Dedifferentiated amniotic fluid mesenchymal stem cell (primary cell): ENCODE measurements around the gene CLCN5.

Source experiments
- DNase-seq: peaks from one replicate; pipeline ENCODE4 v3.0.0-alpha.2; 2016; ENCODE audit errors: extremely low spot score

Gene CLCN5

DNA sequence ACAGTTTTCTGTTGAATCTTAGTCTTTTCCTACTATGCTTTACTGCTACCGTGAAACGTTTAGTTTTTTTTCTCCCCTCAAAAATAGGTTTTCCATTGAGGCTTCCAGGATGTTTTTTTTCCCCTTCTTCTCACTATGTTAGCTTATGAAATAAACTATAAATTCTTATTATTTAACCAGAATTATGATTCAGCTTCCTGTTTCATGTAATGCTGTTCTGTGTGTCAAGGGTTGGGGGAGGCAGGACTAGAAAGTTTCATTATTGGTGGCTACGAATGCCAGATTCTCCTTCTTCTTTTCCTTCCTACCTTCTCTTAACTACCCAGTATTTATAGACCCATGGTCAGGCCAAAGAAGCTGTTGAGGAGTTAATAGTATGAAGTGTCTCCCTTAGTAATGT, 11.8 kb downstream of the CLCN5 start:
- no peak for DNase-seq

DNA sequence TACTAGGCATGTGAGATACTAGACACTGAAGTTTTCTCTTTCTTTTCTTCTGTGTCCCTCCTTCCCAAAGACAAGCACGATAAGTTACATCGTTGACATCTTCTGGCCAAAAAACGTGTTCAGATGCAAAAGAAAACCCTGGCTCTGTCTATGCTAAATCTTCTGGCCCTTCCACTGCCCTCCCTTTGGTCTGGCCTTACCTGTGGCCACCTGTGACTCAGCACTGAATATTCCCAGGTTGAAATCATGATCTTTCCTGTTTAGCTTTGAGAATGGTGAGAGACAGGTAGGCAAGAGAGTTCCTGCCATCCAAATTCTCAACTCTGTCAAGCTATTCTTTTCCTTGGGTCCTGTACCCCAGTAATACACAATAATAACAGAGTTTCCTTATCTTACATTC, 12.3 kb downstream of the CLCN5 start:
- DNase-seq, result no peak

DNA sequence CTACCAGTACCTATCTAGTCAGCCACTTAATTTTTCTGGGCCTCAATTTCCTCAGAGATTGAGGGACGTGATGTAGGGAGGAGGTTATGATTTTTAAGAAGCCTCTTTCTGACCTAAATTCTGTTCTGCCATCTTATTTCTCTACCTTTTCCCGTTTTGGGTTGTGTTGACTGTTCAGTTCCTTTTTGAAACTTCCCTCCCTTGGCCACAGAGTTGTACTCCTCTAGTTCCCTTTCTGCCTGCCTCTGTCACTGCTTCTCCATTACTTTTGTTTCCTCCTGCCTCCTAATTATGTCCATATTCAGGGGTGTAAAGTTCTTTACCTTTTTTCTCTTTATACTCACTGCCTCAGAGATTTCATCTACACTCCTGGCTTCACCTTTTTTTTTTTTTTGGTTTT, 25.4 kb downstream of the CLCN5 start:
- DNase-seq, result no peak

DNA sequence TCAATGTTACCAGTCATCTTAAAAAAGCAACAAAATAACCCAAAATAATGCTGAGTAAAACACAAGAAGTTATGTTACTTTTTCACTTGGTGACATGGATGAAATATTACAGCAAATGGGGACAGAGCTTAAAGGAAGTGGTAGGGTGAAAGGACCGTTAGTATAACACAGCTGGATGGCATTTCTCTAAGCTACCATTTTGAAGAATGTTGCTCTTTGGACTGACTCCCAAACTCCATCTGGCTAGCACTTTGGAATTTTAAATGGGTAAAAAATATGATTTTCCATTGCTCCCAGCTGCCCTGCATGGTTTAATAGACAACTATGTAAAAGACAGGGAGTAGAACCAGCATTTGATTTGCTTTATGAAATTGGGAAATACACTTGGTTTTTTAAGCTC, 27.6 kb downstream of the CLCN5 start:
- DNase-seq, result no peak

DNA sequence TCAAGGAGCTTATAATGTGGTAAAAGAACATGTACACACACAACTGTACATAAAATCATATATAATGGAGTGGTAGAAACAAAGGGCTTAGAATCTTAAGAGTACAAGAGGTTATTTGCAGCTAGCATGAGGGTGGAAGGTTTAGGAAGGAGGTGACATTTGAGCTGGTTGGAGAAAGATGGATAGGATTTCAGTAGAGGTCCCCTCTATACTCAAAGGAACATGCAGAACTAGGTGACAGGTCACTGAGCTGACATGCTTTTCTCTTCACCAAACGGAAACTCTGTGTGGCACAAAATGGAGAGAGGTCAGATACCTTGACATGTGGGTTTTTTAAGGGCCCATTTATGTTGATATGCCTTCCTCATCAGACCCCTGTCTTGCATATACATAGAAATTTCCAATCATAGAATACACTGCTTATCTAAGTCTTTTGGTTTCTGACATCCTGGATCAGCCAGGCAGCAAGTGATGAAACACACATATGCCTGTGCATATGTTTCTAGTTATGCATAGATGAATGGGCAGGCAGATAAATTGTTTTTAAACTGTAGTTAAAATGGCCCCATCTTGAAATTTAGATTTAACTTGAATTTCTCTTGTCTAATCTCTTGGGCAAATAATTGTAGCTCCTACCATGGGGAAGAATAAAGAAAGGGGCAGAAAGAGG, 29.3 kb downstream of the CLCN5 start:
- DNase-seq, result no peak

DNA sequence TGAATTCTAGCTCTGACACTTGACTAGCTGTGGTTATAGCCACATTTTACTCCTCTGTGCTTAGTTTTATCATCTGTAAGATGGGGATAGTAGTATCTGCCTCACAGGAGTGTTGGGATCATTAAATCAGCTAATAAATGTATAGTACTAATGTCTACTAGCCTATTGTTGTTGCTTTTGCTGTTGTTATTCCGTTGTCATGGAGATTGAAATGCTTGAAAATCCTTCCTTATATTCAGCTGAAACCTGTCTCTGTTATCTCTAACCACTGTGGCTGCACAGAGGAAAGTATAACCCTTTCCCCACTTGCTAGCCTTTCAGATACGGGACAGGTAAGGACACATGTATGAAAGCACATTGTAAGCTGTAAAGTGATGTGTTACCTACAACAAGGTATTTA, 33.9 kb downstream of the CLCN5 start:
- DNase-seq, result no peak

DNA sequence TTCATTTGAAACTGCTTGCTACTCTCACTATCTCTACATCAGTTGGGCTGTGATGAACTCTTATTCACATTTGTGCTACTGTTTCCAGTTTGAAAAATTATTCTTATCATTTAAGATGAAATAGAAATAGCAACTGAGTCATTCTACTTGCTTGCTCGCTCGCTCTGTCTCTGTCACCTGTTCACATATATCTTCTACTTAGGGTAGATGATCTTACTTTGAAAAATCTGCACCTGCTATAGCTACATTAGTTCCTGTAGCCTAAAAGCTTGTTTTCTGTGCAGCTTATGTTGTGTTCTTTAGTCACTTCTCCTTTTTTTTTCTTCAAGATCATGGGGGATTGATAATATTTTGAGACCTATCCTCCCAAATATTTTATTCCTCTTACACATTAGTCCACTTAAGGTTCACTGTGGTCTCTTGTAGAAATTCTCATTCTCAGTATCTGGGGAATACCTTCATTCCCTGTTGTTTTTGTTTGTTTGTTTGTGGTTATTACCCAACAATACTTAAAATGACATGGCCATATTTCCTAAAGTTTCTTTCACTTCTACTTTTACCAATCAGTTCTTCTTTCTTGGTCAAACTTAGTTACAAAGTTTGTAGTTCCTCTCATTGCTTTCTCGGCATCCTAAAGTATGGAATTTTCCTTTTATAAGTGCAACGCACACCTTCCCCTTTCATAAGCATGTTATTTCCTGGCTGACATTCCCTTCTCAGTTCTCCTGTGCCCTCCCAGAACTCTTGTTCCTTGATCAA, 36.5 kb downstream of the CLCN5 start:
- DNase-seq, result no peak

DNA sequence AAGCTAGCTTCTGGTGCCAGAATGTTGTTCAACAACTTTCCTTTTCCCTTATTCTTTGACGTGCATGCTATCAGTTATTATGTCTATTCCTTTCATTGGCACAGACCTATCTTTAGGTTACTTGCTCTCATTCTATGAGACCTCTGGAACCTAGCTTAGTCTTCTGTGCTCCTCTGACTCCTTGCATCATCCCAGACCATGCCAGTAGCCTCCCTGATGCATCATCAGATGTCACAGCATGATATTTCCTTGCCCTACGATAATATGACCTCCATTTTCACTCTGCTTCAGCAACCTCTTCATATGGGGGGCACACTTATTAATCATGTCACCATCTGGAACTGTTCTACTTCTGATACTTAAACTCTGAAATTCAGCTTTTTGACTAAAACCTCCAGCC, 37.2 kb downstream of the CLCN5 start:
- DNase-seq, result no peak

DNA sequence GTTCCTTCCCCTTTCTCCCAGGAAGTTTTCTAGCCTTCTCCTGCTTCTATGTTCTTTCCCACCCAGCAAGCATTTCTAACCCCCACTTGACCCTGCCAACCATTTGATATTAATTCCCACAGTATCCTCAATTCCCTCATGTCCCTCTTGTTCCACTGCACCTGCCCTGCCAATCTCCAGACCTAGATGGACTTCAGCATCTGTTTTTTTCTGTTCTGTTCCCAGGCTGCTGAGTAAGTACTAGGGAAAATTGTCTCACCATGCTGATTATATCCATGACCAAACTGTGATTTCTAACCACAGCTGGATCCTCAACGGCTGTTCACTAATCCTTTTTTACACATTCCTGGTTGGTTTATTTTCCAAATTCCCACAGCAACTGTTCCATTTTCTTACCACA, 37.7 kb downstream of the CLCN5 start:
- DNase-seq, result no peak

DNA sequence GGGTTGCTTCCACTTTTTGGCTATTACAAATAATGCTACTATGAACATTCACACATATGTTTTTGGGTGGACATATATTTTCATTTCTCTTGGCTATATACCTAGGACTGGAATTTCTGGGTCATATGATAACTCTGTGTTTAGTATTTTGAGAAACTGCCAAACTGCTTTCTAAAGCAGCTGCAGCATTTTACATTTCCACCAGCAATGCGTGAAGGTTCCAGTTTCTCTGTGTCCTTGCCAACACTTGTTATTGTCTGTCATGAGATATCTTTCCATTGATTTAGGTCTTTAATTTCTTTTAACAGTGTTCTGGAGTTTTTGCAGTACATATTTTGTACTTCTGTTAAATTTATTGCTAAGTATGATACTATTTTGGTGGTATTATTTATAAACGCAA, 48.3 kb downstream of the CLCN5 start:
- DNase-seq, result no peak

DNA sequence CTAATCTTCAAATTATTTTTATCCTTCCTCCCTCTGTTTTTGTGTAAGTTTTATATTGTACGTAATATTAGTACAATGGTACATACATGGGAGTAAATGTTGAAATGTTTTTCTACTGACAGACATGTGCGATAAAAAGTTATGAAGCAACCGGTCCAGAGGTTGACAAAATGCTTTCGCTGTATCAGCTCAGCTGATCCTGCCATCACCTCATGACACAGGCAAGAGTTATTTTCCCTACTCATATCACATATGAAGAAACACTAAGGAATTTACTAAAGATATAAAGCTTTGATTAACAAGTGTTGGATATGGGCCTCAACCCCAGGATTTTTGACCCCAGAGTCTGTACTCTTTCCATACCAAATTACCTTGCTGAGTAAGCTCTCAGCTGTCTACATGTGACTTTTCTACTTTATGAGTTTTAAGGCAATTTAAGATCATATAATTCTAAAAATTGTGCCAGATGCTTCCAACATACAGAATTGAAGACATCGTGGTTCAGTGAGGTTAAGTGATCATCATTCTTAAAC, 50.0 kb downstream of the CLCN5 start:
- no peak for DNase-seq

DNA sequence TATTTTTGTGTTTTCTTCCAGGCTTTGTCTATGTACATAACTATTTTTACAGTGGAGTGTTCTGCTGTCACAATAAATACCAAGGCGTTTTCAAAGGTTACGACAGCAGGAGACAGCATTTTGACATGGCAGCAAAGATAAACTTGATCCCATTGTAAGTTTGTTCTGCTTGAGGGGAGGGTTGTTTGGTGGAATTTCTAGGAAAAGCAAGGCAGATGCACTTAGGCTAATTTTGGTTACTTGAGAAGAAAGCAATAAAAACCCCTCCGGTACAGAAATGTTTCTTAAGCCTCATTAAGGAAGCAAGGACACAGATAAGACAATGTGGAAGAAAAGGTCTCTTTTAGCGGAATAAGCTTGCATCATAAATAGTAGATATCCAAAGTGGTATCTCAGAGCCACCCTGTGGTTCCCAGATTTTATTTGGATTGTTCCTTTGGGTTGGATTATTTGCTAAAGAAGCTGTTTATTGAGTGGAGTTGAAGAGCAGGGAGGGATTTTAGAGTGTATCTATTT, 54.3 kb downstream of the CLCN5 start:
- DNase-seq, result no peak

DNA sequence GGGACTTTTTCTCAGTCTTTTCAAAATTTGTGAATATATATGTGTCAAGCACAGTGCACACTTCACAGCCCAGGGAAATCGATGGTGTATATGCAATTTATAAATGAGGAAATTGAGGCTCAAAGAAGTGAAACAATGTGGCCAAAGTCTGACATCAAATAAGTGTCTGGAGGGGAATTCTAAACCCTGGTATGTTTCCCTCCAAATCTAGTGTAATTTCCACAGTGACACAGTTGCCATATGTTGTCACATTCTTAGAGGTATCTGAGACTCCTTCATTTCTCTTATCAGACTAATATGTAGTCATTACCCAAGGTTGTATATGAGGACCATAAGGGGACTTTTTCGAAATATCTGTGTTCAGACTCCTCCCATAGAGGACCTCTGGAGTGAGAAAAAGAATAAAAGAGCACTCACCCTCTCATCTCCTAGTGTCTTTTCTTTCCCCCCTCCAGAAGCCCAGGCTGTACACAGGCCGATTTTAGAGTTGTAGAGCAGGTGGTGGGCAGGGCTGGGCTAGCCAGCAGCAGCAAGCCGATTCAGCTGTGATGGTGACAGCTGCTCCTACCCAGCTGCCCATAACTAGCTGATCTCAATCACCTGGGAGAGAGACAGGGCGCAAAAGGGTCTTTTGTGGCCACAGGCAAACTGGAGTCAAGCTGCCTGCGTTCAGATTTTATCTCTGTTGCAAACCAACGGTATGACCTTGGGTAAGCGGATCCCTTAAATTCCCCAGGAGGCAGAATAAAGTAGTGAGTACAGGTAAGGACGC, 55.1 kb downstream of the CLCN5 start:
- no peak for DNase-seq

DNA sequence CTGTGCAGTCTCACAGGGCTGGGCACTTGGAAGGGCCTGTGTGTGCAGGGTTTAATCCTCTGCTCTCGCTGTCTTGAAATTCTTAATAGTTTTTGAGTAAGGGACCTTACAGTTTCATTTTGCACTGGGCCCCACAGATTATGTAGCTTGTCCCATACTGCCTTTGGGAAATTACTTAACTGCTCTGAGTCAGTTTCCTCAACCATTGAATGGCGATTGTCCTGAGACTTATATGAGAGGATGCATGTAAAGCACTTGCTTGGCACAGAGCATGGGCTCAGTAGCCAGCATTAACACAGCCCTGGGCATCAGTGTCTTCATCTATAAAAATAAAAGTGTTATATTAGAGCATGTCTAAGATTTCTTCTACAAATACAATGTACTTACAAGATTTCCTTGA, 55.8 kb downstream of the CLCN5 start:
- no peak for DNase-seq

DNA sequence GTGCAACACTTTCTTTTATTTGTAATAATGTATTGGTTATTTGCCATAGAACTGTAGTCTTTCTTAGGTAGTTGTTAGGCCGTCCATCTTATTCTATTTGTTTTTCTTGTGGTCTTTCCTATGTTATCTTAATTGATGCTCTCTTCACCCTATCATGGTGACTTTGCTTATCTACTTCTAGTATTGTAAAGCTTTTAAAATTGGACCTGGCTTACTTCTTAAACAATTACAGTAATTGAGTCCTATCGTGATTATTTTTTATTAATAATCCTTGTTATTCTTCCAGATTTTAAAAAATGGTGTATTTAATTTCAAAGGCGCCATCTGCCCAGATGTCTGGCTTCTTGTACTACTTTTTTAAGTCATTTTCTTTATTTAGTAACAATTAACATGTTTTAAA, 63.7 kb downstream of the CLCN5 start:
- no peak for DNase-seq

DNA sequence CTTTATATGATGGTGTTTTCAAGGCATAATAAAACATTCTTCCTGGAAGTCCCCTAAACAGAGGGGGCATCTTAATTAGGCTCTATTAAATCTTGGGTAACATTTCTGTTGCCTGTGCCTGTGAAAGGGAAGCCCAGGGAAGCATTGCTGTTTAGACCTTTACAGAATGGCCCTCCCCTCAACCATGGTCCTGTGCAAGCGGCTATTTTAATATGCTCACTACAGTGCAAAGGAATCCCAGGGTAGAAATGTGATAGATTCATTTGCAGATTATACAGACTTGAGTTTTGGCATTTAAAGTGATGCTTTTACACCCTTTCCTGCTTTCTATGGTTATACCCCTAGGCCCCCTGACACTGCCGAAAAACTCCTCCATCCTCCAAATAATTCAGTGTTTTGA, 65.3 kb downstream of the CLCN5 start:
- DNase-seq, result no peak

DNA sequence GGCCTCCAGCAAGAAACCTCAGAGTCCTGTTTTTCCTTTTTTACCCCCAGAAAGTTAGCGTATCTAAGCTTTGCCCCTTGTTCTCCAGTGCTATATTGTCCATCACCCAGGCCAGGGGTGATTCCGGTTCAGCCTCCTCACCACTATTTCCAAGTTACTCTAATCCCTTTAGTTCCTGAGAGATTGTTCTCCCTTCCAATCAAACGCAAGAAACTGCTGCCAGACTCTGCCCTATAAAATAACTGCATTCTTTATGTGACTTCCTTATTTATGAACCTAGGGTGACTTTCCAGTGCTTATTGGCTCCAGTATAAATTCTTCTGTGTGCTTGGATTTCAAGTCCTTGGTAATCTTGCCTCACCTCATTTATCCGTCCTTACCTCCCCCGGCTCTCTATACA, 65.7 kb downstream of the CLCN5 start:
- no peak for DNase-seq

DNA sequence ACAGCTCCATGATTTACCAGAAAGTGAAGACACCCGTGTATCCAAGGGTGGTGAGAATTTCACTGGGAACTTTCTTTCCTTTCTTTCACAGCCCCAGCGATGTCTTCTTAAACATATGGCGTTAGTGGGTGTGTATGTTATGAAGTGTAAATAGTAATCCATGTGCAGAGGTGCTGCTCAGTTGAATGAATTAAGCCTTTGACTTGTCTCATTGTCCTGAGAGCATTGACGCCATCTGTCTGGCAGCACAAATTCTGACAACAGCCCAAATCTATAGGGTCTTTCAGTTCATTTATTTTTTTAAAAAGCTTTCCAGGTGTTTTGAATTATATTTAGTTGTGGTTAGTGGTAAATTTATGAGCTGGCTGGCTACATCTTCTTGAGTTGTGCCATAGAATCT, 69.4 kb downstream of the CLCN5 start:
- no peak for DNase-seq

DNA sequence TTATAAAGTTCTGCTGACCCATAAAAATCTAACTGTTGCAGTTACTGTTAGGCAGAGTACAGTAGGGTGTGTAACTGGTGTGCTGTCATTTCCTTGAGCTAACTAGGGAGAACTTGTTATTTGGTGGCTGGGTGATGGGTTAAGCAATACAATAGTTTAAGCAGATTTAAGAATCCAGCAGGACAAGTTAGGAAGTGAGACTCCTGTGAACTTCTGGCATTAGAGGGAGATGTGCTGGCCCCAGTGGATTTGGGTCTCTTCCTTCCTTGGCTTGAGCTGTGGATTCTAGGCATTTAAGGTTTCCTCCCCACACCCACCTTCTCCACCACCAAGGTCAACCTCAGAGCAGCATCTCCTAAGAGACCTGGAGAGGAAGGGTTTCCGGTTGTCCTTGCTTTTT, 70.5 kb downstream of the CLCN5 start:
- DNase-seq, result no peak

DNA sequence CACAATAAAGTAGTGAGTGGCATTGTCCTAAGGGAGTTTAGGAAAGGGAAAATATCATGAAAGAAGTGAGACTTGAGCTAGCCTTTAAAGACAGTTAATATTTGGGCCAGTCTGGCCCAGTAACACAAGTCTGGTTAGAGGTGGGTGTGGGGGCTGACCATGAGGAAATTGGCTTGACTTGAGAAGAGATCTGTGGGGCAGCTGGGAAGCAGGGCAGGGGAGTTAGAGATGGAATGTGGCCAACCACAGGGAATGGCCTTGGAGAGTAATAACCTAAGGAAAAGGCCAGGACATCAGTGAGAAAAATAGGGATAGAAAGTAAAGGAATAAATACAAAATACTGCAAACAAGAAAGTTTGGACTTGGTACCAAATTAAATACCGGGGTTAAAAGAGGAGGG, 71.3 kb downstream of the CLCN5 start:
- no peak for DNase-seq

DNA sequence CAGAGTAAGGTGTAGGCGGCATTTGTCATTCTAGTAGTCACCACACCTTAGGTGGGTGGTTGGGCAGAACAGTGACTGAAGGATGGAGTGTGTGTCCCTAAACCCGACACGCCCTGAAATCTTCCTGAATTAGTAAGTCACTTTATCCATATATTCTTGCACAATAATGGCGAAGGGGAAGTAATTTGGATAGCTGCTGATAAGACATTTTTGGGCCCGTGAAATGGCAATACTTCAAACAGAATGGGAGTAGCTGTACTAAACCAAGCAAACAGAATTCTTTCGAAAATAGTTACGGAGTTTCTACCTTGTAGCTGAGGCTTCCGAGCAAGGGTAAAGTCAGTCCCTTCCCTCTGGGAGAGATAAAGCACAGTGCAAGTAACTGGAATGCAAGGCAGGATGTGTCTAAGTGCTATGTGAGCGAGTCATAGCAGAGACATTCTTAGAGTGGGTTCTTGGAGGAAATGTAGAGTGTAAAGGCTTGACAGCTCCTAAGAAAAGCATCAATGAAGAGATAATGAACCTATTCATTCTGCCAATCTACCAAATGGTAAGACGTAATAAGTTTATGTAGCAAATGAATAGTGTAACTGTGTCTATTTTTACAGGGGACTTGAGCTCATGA, 72.8 kb downstream of the CLCN5 start:
- peak; percentile 15 for DNase-seq
